ENCODE data around the gene SH3BP5. TPM values are rescaled to one million over a fixed set of nuclear protein-coding genes. Genes with fewer than 3 reads are reported as not detected.

Gene SH3BP5
- total and polyA plus RNA-seq, 9 donors = 80.4 to 205 (median 142) TPM

- Histone ChIP-seq H3K36me3 (no peaks in the 10 kb centered on the region), H3K27me3 (no peaks in the 10 kb centered on the region), H3K27ac (no peak overlapping the region), H3K4me3 (no peak overlapping the region), H3K4me1 (ENCODE audit: insufficient read depth) (peaks cover 20% of the 10 kb centered on the region), H3K9me3 (no peaks in the 10 kb centered on the region)
- intact Hi-C loops (cut with DNase I) = no loop called here
- WGBS, 3 donors = 89 to 93% (median 92%) methylated on average over 10 of the region's 10 CpGs
- TF ChIP-seq CTCF (IDR thresholded peaks at IDR 0.05) (no peak), POLR2A (IDR thresholded peaks at IDR 0.05) (no peak), EP300 (IDR thresholded peaks at IDR 0.05) (no peak)
- no peak for DNase-seq
These were observed 51.4 kb downstream of the SH3BP5 start for GRCh38 chr3:15280853-15281532.

GRCh38 chr3:15279671-15280402 lies 52.5 kb downstream of the SH3BP5 start:
- DNase-seq = no peak
- Histone ChIP-seq H3K36me3 (no peaks in the 10 kb centered on the region), H3K9me3 (no peaks in the 10 kb centered on the region), H3K4me3 (no peak overlapping the region), H3K4me1 (ENCODE audit: insufficient read depth) (peaks cover 19% of the 10 kb centered on the region), H3K27me3 (no peaks in the 10 kb centered on the region), H3K27ac (no peak overlapping the region)
- intact Hi-C loops (cut with DNase I) = no loop called here
- WGBS, 3 donors = 55 to 61% (median 59%) methylated on average over 12 of the region's 12 CpGs
- TF ChIP-seq CTCF (IDR thresholded peaks at IDR 0.05) (no peak), EP300 (IDR thresholded peaks at IDR 0.05) (no peak), POLR2A (IDR thresholded peaks at IDR 0.05) (no peak)

GRCh38 chr3:15279205-15279604 lies 53.2 kb downstream of the SH3BP5 start:
- H3K36me3 ChIP-seq = no peaks in the 10 kb centered on the region
- peak overlapping the region in 1 of 2 donors; percentile 26 for H3K27ac ChIP-seq
- H3K27me3 ChIP-seq = no peaks in the 10 kb centered on the region
- WGBS, 3 donors = 21 to 40% (median 21%) methylated on average over 4 of the region's 4 CpGs
- DNase-seq = no peak
- H3K9me3 ChIP-seq = no peaks in the 10 kb centered on the region
- no peak overlapping the region for H3K4me3 ChIP-seq
- peaks cover 16% of the 10 kb centered on the region for H3K4me1 ChIP-seq (ENCODE audit: insufficient read depth)
- TF ChIP-seq EP300 (IDR thresholded peaks at IDR 0.05) (no peak), CTCF (IDR thresholded peaks at IDR 0.05) (no peak), POLR2A (IDR thresholded peaks at IDR 0.05) (no peak)
- intact Hi-C loops (cut with DNase I) = no loop called here

GRCh38 chr3:15277861-15278500 lies 54.4 kb downstream of the SH3BP5 start:
- TF ChIP-seq CTCF (IDR thresholded peaks at IDR 0.05) (no peak), EP300 (IDR thresholded peaks at IDR 0.05) (no peak), POLR2A (IDR thresholded peaks at IDR 0.05) (no peak)
- no peaks in the 10 kb centered on the region for H3K9me3 ChIP-seq
- WGBS, 3 donors = 82 to 84% (median 82%) methylated on average over 13 of the region's 13 CpGs
- H3K4me3 ChIP-seq = no peak overlapping the region
- peak overlapping the region in 1 of 2 donors; percentile 24 for H3K27ac ChIP-seq
- H3K27me3 ChIP-seq = no peaks in the 10 kb centered on the region
- H3K4me1 ChIP-seq (ENCODE audit: insufficient read depth) = peaks cover 16% of the 10 kb centered on the region
- no peak for DNase-seq
- intact Hi-C loops (cut with DNase I) = no loop called here
- no peaks in the 10 kb centered on the region for H3K36me3 ChIP-seq
